NT2/D1 (cell line): ENCODE measurements around the gene FRMD4A.

ENCODE experiments used
- DNase-seq: peaks from one replicate; pipeline ENCODE4 v3.0.0-alpha.2; 2011; ENCODE audit warnings: low read depth, low spot score
- H3K27me3 ChIP-seq: 2 replicates; pipeline ENCODE4 v1.6.0; 2011; ENCODE audit warnings: mild to moderate bottlenecking; ENCODE audit not compliant: insufficient read length, insufficient read depth
- H3K36me3 ChIP-seq: 2 replicates; pipeline ENCODE4 v1.6.1; 2011; ENCODE audit warnings: mild to moderate bottlenecking, low read length, mixed read lengths; ENCODE audit not compliant: insufficient read depth, insufficient read length
- H3K4me1 ChIP-seq: 2 replicates; pipeline ENCODE4 v1.5.1; 2011; ENCODE audit not compliant: insufficient read depth, insufficient read length
- H3K4me3 ChIP-seq: 2 replicates; pipeline ENCODE4 v1.5.1; 2011; ENCODE audit warnings: low read depth; ENCODE audit not compliant: insufficient read length
- H3K9ac ChIP-seq: 2 replicates; pipeline ENCODE4 v1.6.0; 2011; ENCODE audit warnings: low read depth; ENCODE audit not compliant: insufficient read length
- H3K9me3 ChIP-seq: 2 replicates; pipeline ENCODE4 v1.5.1; 2011; ENCODE audit warnings: mild to moderate bottlenecking, low read length; ENCODE audit not compliant: insufficient read depth
- SUZ12 ChIP-seq: IDR thresholded peaks from 2 replicates; pipeline ENCODE4 v1.6.1; 2011; ENCODE audit not compliant: insufficient read length, insufficient read depth; ENCODE audit errors: extremely low read depth
- YY1 ChIP-seq: IDR thresholded peaks from 2 replicates; pipeline ENCODE4 v1.6.1; 2011; ENCODE audit not compliant: insufficient read length, insufficient read depth
- ZNF274 ChIP-seq: IDR thresholded peaks from 2 replicates; pipeline ENCODE4 v1.6.1; 2011; ENCODE audit warnings: mild to moderate bottlenecking, low read depth, low read length

Gene FRMD4A

GRCh38 chr10:13624630-13625029, 706.1 kb downstream of the FRMD4A start:
- H3K9ac ChIP-seq, result no peak overlapping the region
- H3K36me3 ChIP-seq, result peaks cover 8% of the 10 kb centered on the region
- no peaks in the 10 kb centered on the region for H3K27me3 ChIP-seq
- H3K4me3 ChIP-seq, result no peak overlapping the region
- TF ChIP-seq SUZ12 (no peak), ZNF274 (no peak), YY1 (no peak)
- no peaks in the 10 kb centered on the region for H3K9me3 ChIP-seq
- H3K4me1 ChIP-seq, result no peaks in the 10 kb centered on the region
- DNase-seq, result no peak

GRCh38 chr10:13621931-13622330, 708.8 kb downstream of the FRMD4A start:
- no peak for TF ChIP-seq SUZ12
- no peak for TF ChIP-seq YY1
- no peak for TF ChIP-seq ZNF274
- no peak for DNase-seq
- Histone ChIP-seq H3K36me3 (peaks cover 28% of the 10 kb centered on the region), H3K9me3 (no peaks in the 10 kb centered on the region), H3K27me3 (no peaks in the 10 kb centered on the region), H3K4me1 (no peaks in the 10 kb centered on the region), H3K9ac (no peak overlapping the region), H3K4me3 (no peak overlapping the region)

GRCh38 chr10:13617116-13617515, 713.6 kb downstream of the FRMD4A start:
- TF ChIP-seq ZNF274 (no peak), YY1 (no peak), SUZ12 (no peak)
- Histone ChIP-seq H3K9ac (no peak overlapping the region), H3K4me1 (peaks cover 2% of the 10 kb centered on the region), H3K9me3 (no peaks in the 10 kb centered on the region), H3K36me3 (peaks cover 34% of the 10 kb centered on the region), H3K27me3 (no peaks in the 10 kb centered on the region), H3K4me3 (no peak overlapping the region)
- DNase-seq, result no peak

DNA sequence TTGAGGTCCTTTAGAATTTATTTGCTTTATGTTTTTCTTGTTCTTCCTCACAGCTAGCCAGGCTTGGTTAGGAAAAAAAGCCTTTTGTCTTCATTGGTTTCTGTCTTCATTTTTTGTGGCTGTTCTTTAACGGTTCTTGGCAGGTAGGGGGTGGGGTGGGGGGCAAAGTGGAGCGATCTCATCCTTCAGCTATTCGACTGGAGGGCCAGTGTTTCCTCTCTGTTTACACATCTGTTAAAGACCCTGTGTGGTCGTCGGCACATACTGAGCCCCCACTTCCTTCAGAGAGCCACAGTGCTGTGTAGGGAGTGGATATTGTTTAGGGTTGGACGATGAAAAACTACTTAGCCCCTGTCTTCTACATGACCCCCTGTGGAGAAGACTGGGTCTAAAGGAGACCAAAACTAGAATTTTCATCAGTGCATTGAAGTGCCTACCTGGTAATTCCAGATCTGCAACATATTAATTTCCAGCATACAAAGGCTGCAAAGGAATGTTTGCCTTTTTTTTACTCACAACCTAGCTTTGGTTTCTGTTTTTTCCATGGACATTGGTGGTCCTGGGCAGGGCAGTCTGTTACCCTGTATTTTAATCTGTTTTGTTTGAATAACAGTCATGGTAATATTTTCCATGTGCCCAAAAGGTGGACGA, 714.9 kb downstream of the FRMD4A start:
- Histone ChIP-seq H3K27me3 (no peaks in the 10 kb centered on the region), H3K36me3 (peaks cover 30% of the 10 kb centered on the region), H3K4me1 (peaks cover 2% of the 10 kb centered on the region), H3K9ac (no peak overlapping the region), H3K9me3 (no peaks in the 10 kb centered on the region), H3K4me3 (no peak overlapping the region)
- DNase-seq, result no peak
- TF ChIP-seq ZNF274 (no peak), SUZ12 (no peak), YY1 (no peak)

- no peaks in the 10 kb centered on the region for H3K9me3 ChIP-seq
- no peaks in the 10 kb centered on the region for H3K27me3 ChIP-seq
- TF ChIP-seq ZNF274 (no peak), YY1 (no peak), SUZ12 (no peak)
- no peak overlapping the region for H3K9ac ChIP-seq
- peaks cover 2% of the 10 kb centered on the region for H3K4me1 ChIP-seq
- no peak for DNase-seq
- no peak overlapping the region for H3K4me3 ChIP-seq
- H3K36me3 ChIP-seq, result peaks cover 34% of the 10 kb centered on the region
These were observed 716.0 kb downstream of the FRMD4A start for GRCh38 chr10:13614530-13615332.

GRCh38 chr10:13613519-13613918, 717.2 kb downstream of the FRMD4A start:
- Histone ChIP-seq H3K9me3 (no peaks in the 10 kb centered on the region), H3K36me3 (peaks cover 33% of the 10 kb centered on the region), H3K4me3 (no peak overlapping the region), H3K4me1 (peaks cover 2% of the 10 kb centered on the region), H3K9ac (no peak overlapping the region), H3K27me3 (no peaks in the 10 kb centered on the region)
- TF ChIP-seq ZNF274 (no peak), YY1 (no peak), SUZ12 (no peak)
- DNase-seq, result no peak

DNA sequence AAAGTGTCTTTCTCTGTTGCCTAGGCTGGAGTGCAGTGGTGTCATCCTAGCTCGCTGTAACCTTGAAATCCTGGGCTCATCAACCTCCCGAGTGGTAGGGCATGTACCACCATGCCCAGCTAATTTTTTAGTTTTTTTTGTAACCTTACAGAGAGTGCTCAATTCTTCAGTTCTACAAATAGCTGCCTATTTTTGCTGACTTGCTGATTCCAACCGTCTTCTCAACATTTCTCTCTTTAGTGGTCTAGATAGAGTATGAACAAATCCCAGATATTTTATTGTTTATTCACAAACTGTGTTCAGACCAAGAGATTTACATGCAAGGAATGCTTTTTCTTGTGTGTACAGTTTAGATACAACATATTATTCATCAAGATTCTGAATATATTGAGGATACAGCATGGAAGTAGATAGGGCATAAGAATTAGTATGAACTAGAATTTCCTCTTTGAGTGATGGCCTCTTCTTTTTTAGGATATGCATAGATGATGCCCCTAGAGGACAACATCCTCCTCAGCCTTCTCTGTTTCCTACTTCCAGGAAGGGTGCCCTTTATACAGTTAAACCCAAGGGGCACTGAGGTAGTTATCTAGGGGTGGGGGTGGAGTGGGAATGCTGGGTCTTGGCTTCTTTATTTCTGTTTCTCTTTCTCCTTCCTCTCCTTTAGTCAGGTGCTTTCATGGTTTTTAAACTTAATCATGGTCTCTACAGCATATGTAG, 717.9 kb downstream of the FRMD4A start:
- H3K36me3 ChIP-seq, result peaks cover 29% of the 10 kb centered on the region
- H3K4me3 ChIP-seq, result no peak overlapping the region
- no peak for DNase-seq
- H3K27me3 ChIP-seq, result no peaks in the 10 kb centered on the region
- TF ChIP-seq SUZ12, result no peak
- no peak for TF ChIP-seq YY1
- no peak for TF ChIP-seq ZNF274
- peaks cover 2% of the 10 kb centered on the region for H3K4me1 ChIP-seq
- no peaks in the 10 kb centered on the region for H3K9me3 ChIP-seq
- H3K9ac ChIP-seq, result no peak overlapping the region
